Tongue (tissue), 2 donors: Measurements from ENCODE around the gene CCR2. TPM values are rescaled to one million over a fixed set of nuclear protein-coding genes. Genes with fewer than 3 reads are reported as not detected.
A peak's percentile ranks its signal among the peaks of the same experiment; 100 is the strongest.

ENCODE experiments used
- DNase-seq: peaks from one replicate; pipeline ENCODE4 v3.0.0-alpha.2; 2015
- total RNA-seq: library from RNA; depleted of rRNA; stranded (reverse); fragments of >200 nt; gene quantifications from one replicate; pipeline ENCODE4 v1.2.3, GENCODE V29; 2014

The CCR2 gene
- total RNA-seq, 1 donor from 2014 or later: 1.2 TPM

- no peak for DNase-seq
These were observed 51.5 kb downstream of the CCR2 start for GRCh38 chr3:46405301-46406019.

DNA sequence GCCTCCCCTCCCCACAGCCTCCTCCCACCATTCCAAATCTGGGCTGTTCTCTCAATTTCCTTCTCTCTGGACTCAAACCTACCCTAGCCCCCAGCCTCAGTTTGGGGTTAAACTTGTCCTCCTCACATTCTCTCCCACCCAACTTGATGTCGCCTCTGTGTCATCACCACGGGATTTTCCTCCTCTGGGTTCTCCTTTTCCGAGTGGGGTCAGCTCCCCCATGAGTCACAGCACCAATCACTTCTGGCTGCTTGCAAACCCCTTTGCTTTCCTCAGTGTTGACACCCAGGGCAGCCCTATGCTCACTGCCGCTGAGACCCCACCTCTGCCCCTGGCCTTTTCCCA is 52.5 kb downstream of the CCR2 start:
- no peak for DNase-seq

GRCh38 chr3:46406788-46407611 is 53.1 kb downstream of the CCR2 start, which contains the start of the genes CCR5AS and CCRL2:
Gene CCR5AS, minus strand, starts transcription at chr3:46407066.
Gene CCRL2, plus strand, starts transcription at chr3:46407259. Its CDS starts 821 bp downstream, at chr3:46408080.
- DNase-seq: no peak

GRCh38 chr3:46407970-46408369 is 54.1 kb downstream of the CCR2 start:
- peak; percentile 82 for DNase-seq

- no peak for DNase-seq
These were observed 54.9 kb downstream of the CCR2 start for GRCh38 chr3:46408853-46409252.

- DNase-seq: no peak
These were observed 56.0 kb downstream of the CCR2 start for GRCh38 chr3:46409739-46410489.

Other genes with a start within 250 kb of the CCR2 start
- 1.2 TPM for gene CCR1, start 145.8 kb upstream of the CCR2 start, total RNA-seq
- gene CCR3, start 111.7 kb upstream of the CCR2 start, total RNA-seq: 0.51 TPM
- gene CCR5, start 16.8 kb downstream of the CCR2 start, total RNA-seq: 0.41 TPM
- 3.7 TPM for gene CCRL2, start 53.1 kb downstream of the CCR2 start, total RNA-seq
- gene LTF, start 110.8 kb downstream of the CCR2 start, total RNA-seq: 13.0 TPM
- gene RTP3, start 143.9 kb downstream of the CCR2 start, total RNA-seq: not detected
- gene LRRC2, start 212.2 kb downstream of the CCR2 start, total RNA-seq: 13.0 TPM